ELR (cell line): Measurements from ENCODE around the gene ORM2.

Experiments used
- DNase-seq: peaks from one replicate; pipeline ENCODE4 v3.0.0-alpha.2; 2015; ENCODE audit warnings: low read depth

The ORM2 gene

DNA sequence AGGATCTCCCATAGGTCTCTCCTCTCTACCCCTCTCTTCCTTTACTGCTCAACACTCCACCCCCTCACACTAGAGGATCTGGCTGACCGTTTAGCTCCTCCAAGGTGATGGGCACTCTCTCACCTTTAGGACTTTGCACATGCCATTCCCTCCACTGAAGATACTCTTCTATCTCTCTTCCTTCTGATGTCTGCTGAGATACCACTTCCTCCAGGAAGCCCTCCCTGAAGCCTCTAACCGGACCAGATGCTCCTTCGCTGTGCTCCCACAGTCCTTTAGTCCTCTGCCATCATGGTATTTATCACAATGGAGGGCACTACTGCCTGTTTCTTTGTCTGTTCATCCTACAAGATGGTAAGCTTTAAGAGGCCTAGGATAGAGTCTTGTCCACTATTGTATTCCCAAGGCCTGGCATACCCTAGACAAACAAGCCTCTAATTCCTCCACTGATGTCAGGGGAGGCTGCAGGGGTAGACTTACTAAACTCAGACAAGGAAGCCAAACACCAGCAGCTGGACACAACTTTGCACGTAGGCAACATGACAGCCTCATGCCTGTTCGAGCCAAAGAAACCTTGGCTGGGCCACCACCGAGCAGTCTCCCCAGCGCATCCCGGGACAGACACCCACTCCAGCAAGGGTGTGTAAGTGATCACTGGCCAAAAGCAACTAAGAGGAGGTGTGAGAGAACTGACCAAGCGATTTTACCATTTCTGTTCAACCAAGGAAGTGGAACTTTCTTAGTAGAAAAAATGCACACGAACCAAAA is 20.2 kb downstream of the ORM2 start:
- no peak for DNase-seq

DNA sequence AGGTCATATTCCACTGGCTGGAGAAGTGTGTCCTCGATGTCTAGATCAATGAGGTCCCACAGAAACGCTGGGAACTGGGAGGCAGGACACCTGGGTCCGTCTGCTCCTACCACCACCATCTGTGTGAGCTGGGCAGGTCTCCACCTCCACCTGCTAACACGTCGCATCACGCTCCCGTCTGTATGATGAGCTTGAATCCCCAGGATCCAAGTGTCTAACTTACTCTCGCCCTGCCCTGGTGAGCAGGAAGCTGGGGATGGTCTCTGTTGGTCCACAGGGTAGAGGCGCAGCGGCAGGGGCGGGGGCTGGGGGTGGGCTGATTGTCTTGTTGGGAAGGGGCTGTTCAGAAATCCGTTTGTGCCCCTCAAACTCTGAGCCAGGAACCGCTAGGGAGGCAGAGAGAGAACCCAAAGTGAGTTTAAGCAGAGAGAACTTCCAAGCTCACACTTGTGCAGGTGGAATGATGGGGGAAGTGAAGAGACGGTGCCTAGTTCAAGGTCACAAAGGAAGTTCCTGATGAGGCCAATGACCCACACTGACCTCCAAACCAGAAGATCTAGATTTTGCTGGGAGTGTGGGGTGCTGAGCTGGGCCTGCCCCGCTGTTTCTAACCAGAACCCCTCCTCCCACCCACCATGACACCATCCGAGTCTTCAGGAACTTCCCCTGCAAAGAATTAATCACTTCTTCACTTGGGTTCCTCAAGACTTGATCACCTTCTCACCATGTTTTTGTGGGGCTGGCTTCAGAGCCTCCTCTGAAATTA is 21.1 kb downstream of the ORM2 start:
- no peak for DNase-seq

DNA sequence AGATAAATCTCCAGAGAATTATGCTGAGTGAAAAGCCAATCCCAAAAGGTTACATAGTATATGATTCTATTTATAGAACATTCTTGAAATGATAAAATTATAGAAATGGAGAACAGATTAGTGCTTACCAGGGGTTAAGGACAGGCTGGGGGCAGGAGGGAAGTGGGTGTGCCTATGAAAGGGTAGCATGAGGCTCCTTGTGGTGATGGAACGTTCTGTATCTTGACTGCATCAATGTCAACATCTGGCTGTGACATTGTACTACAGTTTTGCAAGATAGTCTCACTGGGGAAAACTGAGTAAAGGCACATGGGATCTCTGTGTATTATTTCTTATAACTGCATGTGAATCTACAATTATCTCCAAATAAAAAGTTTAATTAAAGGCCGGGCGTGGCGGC is 22.3 kb downstream of the ORM2 start:
- no peak for DNase-seq

DNA sequence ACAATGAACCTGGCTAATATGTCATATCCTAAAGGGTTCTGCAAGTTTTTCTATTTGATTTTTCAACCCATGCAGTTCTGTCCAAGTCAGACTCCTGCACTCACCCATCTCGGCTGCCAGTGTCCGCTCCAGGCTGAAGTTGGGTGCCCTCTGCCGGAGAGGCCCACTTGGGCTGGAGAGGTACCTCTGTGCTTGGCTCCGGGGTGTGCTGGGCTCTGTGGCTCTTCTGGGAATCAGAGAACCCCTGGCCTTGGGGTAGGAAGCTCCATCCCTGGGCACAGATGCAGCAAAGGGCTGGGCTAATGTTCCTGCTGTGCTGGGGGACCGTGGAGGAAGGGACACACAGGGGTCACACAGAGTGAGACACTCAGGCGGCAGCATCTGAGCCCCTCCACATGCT is 26.2 kb downstream of the ORM2 start:
- no peak for DNase-seq

DNA sequence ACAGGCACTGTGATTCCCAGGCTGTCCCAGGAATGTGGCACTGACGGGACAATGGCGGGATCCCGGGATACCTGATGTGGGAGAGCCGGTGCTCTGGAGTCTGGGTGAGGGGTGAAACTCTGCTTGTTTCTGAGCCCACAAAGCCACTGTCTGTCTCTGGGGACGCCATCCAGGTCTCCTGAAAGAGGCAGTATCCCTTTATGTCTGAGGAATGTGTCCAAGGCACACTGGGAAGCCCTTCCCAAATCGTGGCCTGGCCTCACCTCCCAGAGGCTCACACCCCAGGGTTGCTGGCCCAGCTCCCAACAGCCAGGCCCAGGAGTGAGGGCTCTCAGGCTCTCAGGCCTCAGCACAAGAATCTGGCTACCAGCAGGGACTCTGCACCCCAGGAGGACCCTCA is 27.1 kb downstream of the ORM2 start:
- no peak for DNase-seq

DNA sequence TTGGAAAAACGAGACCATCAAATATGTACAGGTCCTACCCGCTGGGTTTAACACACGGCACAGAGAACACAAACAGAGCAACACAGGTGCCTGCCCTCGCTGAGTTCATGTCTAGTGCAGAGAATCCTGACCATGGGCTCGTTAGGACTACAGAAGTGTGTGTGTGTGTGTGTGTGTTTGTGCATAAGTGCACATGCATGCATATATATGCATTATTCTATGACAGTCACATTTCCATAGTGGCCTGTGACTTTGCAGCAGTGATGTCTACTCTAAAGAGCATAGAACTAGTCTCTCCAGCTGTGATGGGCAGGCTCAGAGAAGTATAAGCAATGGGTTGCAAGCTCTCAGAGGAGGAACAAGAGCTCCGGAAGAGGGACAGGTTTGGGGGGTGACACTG is 27.7 kb downstream of the ORM2 start:
- no peak for DNase-seq

DNA sequence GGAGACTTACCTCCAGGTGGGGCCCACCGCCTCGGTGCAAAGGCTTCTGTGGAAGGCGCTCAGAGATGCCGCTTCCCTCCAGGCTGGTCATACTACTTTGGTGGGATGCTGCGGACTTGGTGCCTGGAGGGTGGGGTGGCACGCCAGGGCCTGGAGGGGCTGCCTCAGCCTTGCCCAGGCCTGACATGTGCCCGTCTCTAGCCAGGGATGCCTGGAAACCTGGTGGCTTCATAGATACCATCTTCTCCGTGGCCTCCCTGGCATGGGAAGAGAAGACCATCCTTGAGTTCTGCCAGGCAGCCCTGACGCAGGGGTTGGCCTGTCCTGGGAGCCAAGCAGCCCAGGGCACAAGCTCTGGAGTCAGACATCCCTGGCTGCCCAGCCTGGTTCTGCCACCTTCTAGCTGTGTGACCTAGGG is 28.3 kb downstream of the ORM2 start:
- no peak for DNase-seq

DNA sequence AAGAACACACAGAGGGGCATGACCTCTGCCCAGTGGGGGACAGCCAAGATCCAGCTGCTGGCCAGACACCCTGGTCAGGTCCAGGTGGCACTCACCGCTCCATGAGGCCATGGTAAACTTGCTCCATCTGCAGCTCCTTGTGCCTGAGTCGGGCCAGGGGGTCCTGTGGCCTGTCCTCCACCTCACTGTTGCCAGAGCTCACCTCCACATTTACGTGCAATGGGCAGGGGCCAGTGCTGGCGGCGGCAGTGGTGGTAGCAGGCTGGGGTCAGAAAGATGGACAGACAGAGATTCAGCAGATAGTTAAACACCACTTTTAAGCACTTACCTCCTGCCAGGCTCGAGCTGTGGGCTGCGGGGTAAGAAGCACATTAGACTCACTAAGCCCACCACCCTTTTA is 30.1 kb downstream of the ORM2 start:
- DNase-seq = no peak

DNA sequence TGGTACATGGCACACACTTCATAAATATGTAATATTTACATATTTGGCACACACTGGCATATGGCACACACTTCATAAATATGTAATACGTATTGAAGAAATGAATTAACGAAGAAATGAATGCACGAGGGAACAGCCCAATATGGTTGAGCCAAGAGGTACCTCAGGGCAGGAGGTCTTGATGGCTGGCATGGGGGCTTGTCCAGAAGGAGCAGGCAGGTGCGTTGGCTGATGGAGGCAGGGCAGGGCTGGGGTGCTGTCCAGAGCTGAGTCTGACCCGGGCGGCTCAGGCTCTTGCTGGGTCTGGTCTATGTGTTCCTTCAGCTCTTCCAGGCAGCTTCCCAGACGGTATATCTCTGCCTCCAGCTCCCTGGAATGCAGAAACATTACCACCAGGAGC is 31.9 kb downstream of the ORM2 start:
- no peak for DNase-seq

DNA sequence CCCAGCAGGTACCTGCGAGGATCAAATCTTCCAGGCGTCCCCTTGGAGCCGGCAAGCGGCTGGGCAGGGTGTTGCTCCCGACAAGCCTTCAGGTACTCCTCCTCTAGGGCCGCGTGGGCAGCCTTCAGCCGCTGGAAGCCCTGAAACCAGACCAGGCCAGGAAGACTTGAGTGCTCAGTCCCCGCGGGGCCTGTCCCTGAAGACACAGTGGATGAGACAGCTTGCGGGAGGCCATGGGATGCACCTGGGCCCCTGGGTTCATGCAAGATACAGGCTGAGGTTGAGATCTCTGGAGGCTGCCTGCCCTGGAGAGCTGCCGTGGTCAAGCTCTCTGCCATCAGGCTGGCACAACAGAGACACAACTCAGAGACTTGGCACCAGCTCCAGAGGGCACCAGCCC is 32.7 kb downstream of the ORM2 start:
- DNase-seq = no peak

DNA sequence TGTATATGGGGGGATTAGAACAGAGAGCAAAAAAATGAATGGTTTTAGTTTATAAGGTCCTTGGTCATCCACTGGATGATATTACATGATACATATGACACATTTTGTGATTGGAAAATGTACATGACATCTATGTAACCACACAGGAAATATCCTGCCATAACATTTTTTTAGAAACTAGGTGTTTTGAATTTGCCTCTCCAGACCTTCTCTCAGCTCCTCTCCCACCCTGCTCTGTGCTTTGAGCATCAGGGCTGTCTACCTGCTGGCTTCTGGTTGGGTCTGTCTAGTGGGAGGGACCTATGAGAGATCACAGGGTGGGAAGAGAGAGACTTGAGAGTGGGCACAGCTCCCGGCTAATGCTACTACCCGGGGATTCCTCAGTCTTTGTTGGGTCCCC is 33.8 kb downstream of the ORM2 start:
- DNase-seq = no peak

DNA sequence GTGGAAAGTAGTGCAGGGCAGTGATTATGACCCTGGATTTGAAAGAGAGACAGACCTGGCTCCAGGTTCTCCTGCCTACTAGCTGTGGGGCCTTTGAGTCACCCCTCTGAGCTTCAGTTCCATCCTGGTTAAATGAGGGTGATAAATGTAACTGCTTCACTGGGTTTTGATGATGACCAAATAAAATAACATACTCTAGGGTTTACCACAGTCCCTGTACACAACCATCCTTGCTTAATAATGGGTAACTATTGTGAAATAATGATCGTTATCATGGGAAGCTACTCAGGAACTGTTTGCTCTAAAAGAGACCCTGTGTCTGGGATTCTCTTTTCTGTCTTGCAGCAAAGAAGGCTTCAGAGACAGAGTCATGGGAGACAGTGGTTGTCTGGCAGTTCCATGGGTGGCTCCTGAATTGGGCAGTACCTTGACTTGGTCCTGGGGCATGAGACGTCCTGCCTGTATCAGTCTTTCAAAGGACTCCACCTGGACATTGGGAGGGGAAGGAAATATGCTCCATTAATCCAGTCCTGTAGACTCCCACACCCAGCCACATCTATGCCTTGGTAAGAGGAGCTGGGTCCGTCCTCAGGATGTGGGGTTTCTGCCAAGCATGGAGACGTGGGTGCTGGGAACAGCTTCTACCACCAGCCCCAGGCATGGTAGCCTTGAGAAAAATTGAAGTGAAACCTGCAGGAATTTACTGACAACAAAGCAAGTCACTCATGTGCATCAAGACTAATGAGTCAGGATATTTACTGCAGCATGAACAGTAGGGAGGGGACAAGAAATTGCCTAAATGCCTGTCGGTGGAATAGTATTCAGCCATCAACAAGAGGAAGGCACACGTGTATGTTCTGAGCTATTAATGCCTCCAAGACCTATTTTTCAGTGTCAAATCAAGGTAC is 34.7 kb downstream of the ORM2 start:
- peak; percentile 90 for DNase-seq

DNA sequence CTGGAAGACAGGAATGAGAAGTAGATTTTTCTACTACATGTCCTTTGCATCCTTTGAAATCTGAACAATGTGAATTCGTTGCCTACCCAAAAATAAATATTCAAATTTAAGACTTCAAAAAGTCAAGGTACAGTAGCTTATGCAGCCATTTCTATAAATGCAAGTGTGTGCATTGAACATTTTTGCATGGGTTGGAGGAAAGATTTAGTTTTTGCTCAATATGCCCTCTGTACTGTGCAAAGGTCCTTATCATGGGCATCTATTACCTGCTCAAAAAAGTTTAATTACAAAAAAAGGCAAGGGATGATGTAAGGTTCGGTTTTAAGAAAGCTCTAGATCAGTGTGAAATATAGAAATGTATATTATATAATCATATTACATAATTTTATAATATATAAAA is 35.5 kb downstream of the ORM2 start:
- DNase-seq = no peak

DNA sequence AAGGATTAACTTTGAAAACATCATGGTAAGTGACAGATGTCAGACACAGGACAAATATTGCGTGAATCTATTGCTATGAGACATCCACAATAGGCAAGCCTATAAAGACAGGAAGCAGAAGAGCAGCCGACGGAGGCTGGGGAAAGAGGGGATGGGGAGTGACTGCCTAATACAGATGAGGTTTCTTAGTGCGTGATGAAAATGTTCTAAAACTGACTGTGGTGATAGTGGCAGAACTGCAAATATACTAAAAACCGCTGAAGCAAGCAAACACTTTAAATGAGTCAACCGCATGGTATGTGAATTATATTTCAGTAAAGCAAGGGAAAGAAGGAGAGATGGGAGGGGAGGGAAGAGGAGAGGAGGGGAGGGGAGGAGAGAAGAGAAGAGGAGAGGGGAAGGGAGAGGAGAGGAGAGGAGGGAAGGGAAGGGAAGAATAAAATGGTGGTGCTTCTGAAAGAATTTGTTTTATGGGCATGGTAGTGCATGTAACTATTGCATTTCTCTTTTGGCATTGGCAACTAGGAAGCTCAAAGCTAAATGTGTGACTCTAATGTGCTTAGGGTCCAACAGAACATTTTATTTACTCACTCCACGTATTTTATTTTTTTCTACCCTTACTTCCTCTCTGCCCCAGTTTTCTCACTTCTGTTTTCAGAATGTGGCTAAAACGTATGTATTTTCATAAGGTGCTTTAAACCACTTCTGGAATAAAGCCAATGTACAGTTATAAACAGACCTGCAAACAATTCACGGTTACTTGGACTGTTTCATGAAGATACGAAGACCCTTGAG is 36.9 kb downstream of the ORM2 start:
- DNase-seq = peak; percentile 84

DNA sequence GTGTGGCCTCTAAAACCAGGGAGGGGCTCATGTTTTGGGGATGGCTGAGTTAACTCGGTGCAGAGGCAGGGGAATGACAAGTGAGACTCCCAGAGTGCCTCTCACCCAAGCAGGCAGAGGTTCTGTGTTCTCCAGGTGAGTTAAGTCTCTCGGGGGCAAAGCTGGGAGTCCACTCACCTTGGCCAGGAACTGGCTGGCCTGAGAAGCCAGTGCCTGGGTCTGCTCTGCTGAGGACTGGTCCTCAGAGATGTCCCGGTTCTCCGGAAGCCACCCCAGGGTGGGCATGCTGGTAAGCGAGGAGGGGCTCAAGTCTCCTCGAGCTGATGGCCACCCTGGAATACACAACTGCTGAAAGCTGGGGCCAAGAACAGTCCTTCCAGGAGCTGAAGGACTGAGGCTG is 37.7 kb downstream of the ORM2 start:
- no peak for DNase-seq

DNA sequence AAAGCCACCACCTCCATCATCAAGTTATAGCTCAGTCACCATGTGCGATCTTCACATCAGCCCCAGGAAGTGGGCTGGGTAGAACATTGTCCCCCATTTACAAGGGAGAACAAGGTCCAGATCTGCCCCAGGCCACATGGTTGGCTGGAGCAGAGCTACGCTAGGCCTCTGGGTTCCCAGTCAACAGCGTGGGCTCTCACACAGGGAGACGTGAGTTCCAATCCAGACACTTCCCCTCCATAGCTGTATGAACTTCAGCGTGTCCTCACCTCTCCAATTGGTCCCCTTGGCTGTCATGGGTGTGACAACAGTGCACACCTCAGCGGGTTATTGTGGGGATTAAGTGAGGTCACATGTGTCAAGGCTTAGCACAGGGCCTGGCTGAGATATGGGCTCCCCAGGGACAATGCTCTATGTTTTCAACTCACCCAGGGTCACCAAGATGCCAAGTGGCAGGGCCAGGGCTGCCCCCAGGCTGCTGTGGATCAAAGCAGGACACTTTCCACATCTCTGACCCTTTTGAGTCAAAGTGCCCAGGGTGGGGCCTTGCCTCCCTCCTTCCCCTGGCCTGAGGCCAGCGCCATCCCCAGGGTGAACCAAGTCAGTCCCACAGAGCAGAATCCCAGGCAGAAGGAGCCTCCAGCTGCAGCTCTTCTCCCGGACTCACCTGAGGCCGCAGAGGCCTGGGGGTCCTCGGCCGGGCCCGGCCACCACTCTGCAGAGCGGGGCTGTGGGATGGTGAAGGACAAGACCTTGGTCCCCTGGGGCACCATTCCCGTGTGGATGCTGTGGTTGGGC is 38.3 kb downstream of the ORM2 start:
- no peak for DNase-seq

DNA sequence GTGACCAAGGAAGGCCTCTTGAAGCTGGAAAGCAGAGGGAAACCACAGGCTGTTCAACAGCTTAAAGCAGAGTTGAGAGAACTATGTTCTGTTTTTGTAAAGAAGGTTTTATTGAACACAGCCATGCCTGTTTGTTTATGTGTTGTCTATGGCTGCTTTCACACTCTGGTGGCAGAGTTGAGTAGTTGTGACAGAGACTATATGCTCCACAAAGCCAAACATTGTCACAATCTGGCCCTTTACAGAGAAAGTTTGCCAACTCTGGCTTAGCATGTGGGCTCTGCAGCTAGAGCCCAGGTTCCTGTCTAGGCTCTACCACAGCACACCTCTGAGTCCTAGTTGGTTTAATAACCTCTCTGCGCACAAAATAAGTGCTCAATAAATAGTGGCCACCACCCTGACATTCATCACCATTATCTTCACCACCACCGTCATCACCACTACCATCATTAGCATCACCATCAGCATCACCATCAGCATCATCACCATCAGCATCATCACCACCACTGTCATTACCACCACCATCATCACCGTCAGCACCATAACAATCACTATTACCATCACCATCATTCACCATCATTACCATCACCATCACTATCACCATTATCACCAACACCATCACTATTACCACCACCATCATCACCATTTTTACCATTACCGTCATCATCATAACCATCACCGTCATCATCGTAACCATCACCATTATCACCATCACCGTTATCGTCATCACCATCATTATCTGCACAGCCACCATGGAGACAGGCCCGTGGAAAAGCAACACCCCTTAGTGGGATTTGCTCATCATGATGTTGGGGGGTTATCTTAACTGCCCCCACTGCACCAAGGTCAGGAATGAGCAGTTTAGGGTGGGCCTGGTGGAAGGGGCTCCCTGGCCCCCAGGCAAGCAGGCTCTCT is 39.8 kb downstream of the ORM2 start:
- DNase-seq = no peak

DNA sequence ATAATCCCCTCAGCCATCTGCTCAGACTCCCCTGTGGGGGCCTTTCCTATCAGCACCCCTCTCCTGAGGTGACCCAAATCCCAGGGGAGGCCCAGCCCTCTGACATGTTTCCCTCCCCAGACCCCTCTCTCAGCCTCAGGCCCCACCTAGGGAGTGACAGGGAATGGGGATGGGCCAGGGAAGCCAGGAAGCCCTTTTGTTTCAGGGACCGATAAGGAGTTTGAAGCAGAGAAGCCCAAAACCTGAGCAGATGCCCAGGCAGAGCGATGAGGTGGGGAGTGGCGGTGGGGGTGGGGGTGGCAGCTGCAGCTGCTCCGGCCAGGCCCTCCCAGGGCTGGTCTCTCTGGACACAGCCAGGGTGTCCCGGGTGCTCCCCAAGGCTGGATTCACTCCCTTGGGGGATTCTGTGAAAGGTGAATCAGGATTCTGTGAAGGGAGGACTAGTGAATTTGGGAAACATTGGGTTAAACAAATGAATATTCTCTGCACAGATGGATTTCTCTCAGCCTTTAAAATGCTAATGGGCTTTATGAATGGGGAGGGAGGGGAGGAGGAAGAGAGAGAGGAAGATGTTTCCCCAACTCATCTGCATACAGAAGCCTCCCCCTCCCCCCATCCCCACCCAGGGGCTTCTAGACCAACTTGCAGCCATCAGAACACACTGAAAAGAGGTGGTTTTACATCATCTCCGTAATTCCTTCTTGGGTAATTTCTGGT is 40.7 kb downstream of the ORM2 start:
- no peak for DNase-seq

DNA sequence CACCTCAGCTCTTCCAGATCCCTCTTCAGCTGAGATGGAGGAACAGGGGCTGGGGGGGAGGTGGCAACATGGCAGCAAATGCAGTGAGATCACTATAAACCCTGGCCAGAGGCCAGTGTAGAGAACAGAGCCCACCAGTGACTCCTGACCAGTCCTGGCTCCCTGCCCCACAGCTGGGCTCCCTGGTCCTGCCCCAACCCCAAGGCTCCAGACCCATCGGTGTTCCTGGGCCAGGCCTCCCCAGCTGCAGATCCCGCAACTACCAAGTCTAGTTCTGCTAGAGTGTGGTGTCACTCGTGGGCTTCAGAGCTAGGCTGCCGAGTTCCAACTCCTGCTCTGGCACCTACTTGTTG is 41.3 kb downstream of the ORM2 start:
- no peak for DNase-seq
